NCI-H446 (cell line): ENCODE results near the gene HNRNPA1.

ENCODE experiments used
- DNase-seq, 2 experiments: peaks; one replicate each; lab custom pipeline; 2025; lab: John Stamatoyannopoulos, UW

The HNRNPA1 gene

DNA sequence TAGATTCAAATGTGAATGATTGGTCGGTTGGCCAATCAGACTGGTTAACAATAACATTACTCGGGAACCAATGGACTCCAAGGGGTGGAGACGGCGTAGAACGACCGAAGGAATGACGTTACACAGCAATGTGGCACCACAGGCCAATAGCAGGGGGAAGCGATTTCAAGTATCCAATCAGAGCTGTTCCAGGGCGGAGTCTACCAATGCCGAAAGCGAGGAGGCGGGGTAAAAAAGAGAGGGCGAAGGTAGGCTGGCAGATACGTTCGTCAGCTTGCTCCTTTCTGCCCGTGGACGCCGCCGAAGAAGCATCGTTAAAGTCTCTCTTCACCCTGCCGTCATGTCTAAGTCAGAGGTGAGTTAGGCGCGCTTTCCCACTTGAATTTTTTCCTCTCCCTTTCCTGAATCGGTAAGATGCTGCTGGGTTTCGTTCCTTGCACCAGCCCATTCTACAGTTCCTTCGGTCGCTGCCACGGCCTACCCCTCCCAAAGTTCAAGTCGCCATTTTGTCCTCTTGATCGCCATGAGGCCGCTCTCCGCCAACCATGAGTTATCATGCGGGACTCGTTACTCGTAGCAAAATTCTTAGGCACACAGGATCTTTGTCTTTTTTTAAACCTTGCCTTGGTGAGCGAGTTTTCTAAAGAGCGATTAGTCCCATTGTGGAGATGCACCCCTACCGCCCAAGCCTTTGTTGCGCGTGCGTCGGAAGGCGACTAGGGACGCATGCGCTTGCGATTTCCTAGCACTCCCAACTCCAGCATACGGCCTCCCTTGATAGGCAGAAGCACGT lies at the start of gene HNRNPA1:
Gene HNRNPA1, plus strand, starts transcription at position 259 of the 793 bp plus-strand sequence. Its CDS starts 82 bp downstream, at position 341.
- peak; percentile 99 for DNase-seq

DNA sequence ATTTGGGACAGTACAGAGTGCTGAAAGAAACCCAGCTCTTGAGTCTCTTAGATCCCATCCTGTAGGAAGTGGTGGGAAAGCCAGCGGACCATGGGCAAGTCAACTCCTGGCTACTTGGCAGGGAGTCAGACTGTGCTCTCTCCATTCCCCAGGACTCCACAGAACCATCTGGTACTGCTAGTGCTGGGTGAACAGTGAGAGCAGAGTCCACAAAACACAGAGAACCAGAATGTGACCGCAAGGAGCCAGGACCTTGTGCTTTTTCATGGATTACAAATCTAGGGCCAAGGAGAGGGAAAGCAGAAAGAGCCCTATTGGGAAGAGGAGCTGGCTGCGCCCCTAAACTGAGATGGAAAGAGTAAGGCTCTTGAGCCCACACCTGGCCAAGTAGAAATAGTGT lies 49.3 kb upstream of the HNRNPA1 start:
- DNase-seq = peak in 1 of 2 experiments; percentile 54

- no peak for DNase-seq
Observed at GRCh38 chr12:54232790-54233189, 47.7 kb upstream of the HNRNPA1 start.

GRCh38 chr12:54238531-54238930 lies 42.0 kb upstream of the HNRNPA1 start:
- DNase-seq = no peak

GRCh38 chr12:54239620-54240019 lies 40.9 kb upstream of the HNRNPA1 start:
- DNase-seq = no peak

DNA sequence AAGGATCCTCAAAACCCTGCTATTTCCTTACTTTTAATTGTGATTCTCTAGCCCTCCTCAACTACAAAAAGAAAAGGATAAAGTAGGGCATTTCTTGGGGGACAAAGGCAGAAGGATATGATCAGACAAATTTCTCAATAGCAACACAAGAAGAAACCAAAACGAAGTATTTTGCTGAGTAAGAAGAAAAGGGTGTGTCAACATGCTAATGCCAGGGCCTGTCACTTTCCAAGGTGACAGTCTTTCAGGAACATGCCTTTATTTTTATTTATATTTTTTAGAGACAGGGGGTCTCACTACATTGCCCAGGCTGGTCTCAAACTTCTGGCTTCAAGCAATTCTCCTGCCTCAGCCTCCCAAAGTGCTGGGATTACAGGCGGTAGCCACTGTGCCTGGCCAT lies 40.4 kb upstream of the HNRNPA1 start:
- no peak for DNase-seq

- no peak for DNase-seq
Observed at GRCh38 chr12:54240971-54241588, 39.4 kb upstream of the HNRNPA1 start.

- DNase-seq = no peak
Observed at GRCh38 chr12:54246011-54246641, 34.4 kb upstream of the HNRNPA1 start.

DNA sequence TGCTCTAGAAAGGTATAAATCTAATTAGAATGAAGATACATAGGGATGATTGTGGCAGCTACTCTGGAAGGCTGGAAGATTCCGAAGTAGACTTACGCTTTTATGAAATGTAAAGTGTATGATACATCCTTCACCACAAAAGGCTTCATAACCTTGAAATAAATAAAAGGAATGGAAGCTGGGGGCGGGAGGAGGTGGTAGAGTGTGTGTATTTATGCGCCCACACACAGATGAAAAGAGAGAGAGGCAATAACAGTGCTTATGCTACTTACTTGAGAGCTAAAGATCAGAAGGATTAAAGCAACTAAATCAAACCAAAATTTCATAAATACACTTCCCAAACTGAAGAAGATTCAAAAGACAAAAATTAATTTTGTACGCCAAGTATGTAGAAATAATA lies 31.0 kb upstream of the HNRNPA1 start:
- DNase-seq = no peak

GRCh38 chr12:54251667-54252284 lies 28.8 kb upstream of the HNRNPA1 start:
- DNase-seq = peak; percentile 11 to 43

- no peak for DNase-seq
Observed at GRCh38 chr12:54253240-54253639, 27.3 kb upstream of the HNRNPA1 start.

DNA sequence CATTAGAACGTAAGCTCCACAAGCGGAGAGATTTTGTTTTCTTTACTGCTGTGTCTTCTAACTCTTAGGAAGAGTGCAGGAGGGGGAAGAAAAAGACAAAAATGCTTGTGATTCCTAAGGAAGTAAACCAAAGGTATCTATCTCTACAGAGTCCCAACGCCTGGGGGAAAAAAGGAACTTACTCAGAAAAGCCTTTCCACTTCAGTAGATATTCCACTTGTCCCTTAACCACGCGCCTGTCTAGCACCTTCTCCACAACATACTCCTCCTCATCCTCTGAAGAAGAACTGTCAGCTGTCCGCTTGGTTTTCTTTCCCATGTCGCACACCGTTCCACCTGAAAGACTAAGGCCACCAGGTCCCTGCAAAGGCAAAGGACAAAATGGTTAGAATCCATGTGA lies 23.2 kb upstream of the HNRNPA1 start:
- no peak for DNase-seq

DNA sequence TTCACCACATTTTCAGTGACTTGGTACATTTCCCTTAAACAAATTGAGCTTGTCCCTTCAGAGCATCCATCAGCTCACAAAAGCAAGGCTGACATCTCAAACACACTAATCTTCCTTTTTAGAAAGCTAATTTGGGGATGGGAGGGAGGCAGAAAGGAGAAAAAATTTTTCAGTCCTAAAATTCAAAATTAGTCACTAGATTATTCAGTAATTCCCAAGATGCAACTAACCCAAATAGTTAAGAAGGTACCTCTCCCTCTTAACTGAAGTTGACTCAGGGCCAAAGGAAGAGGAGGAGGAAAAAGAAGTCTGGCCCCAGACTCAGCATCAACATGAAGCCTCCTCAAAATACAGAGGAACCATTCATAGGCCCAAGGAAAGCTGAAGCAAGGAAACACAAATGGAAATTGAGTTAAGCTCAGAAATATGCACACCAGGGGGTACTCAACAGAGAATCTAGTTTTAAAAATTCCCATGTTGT lies 22.3 kb upstream of the HNRNPA1 start:
- no peak for DNase-seq

- peak; percentile 84 to 92 for DNase-seq
Observed at GRCh38 chr12:54259194-54260011, 21.1 kb upstream of the HNRNPA1 start.

- no peak for DNase-seq
Observed at GRCh38 chr12:54261815-54262402, 18.6 kb upstream of the HNRNPA1 start.

DNA sequence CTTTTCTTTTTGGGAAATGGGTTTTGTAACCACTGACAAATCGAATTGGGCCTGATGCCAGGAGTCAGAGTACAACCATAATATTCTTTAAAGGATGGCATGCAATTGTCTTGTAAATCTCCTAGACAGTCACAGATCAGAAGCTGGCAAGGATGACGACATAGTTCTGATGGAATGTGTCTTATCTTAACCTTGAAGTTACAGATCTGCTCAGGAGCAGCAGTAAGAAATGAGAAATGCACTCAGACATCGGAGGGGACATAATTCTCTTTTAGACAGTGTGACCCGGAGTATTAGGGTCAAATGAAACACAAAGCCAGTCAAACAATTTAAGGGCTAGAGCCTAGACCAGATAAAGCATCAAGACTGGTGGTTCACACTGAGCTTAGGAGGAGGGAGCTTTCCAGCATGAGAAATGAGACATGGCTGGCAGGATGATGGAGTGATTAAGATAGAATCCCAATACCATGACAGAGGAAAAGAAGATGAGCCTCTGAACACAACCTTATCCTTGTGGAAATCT lies 18.1 kb upstream of the HNRNPA1 start:
- DNase-seq = no peak

- no peak for DNase-seq
Observed at GRCh38 chr12:54265364-54265812, 15.1 kb upstream of the HNRNPA1 start.

GRCh38 chr12:54266852-54267251 lies 13.7 kb upstream of the HNRNPA1 start:
- DNase-seq = no peak

DNA sequence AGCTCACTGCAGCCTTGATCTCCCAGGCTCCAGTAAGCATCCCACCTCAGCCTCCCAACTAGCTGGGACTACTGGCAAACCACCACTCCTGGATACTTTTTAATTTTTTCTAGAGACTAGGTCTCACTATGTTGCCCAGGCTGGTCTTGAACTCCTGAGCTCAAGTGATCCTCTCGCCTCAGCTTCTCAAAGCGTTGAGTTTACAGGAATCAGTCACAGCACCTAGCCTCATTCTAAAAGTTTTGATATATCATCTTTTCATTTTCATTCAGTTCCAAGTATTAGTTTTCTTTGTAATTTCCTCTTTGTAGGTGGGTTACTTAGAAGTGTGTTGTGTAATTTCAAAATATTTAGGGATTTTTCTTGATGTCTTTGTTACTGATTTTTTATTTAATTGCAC lies 10.2 kb upstream of the HNRNPA1 start:
- no peak for DNase-seq

DNA sequence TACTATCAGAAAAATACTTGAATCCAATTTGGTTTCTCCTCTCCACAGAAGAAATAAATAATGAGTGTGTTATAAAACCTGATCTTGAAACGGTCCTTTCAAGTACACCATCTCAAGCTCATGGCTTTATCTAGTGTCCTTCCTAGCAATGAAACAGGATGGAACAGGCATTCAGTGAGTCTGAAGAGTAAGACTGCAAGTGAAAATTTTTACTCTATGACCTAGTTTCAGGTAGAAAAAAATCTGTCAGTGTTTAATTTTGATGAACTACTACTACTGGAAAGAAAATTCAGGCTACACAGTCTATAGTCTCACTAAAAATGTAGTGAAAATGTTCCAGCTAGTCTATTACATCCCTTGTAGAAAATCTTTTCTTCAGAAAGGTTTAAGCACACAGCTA lies 8.3 kb upstream of the HNRNPA1 start:
- DNase-seq = no peak

DNA sequence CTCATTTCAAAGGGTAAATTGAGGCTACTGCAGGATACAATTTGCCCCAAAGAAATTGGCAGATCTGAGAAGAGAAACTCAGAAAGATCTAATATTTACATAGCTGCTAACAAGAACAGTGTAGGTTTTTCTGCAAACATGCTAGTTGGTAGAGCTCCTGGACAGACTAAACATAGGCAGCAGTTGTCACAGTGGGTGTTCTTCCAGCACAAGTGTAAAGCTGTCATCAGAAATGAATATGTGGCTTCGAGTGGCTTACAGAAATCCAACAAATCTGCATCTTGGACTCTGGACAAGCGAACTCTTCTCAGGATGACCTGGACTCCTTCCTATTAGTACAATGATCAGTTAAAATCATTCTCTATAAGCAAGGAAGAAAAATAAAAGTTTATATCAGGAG lies 6.5 kb upstream of the HNRNPA1 start:
- peak; percentile 45 to 63 for DNase-seq
